DND-41 (cell line): ENCODE results near the gene SLC39A8.

ENCODE experiments used
- EZH2 ChIP-seq: IDR thresholded peaks from 3 replicates; pipeline ENCODE4 v1.6.1; 2012; ENCODE audit warnings: borderline replicate concordance, low read depth, mild to moderate bottlenecking, moderate library complexity, low read length, inconsistent platforms; ENCODE audit not compliant: severe bottlenecking
- TF ChIP-seq, protein P1 (sequence below): IDR thresholded peaks from 2 replicates; pipeline ENCODE4 v1.5.1; 2012; ENCODE audit warnings: borderline replicate concordance, low read length, moderate library complexity, mild to moderate bottlenecking; ENCODE audit not compliant: poor library complexity, severe bottlenecking; ENCODE audit errors: extremely low read depth

DNA sequence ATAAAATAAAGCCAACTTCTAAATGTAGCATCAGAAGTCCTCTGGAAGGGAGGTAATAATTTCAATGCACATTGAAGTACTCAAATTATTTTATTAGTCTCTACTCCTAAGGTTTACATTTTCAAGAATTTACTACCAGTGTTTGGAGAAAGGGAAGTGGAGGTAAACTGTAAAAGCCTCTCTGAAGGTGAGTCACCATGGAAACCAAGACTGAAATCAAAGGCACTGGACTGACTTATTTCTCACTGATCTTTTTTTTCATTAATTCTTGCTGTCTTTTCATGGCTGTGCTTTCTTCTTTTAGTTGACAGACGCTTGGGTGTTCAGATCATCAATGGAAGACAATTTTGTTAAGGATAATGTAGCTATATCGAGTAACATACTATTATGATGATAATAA is 9.7 kb downstream of the SLC39A8 start:
- TF ChIP-seq, protein P1, sequence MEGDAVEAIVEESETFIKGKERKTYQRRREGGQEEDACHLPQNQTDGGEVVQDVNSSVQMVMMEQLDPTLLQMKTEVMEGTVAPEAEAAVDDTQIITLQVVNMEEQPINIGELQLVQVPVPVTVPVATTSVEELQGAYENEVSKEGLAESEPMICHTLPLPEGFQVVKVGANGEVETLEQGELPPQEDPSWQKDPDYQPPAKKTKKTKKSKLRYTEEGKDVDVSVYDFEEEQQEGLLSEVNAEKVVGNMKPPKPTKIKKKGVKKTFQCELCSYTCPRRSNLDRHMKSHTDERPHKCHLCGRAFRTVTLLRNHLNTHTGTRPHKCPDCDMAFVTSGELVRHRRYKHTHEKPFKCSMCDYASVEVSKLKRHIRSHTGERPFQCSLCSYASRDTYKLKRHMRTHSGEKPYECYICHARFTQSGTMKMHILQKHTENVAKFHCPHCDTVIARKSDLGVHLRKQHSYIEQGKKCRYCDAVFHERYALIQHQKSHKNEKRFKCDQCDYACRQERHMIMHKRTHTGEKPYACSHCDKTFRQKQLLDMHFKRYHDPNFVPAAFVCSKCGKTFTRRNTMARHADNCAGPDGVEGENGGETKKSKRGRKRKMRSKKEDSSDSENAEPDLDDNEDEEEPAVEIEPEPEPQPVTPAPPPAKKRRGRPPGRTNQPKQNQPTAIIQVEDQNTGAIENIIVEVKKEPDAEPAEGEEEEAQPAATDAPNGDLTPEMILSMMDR, result no peak
- TF ChIP-seq EZH2, result no peak
